ENCODE measurements around the gene ARL14EP.

ARL14EP gene

DNA sequence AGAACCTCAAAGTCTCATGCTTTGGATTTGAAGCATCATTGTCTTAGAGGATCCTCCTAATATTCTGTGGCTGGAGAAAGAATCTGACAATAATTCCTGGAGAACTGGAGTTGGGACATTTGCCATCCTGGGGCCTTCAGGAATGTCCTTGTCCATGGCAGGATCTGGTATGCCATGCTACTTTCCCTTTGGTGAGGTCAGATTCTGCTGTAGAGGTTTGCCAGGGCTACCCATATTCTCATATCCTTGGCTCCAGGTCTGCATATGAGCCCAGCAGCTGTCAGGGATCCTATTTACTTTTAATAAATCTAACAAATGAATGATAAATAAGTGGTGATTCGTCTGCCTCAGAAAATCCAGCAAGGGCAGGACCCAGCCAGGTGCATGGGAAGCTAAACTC is 35.0 kb downstream of the ARL14EP start:
- no peak overlapping the region for H3K4me3 ChIP-seq (ENCODE audit: low read depth, low read length)
- TF ChIP-seq, protein P1, sequence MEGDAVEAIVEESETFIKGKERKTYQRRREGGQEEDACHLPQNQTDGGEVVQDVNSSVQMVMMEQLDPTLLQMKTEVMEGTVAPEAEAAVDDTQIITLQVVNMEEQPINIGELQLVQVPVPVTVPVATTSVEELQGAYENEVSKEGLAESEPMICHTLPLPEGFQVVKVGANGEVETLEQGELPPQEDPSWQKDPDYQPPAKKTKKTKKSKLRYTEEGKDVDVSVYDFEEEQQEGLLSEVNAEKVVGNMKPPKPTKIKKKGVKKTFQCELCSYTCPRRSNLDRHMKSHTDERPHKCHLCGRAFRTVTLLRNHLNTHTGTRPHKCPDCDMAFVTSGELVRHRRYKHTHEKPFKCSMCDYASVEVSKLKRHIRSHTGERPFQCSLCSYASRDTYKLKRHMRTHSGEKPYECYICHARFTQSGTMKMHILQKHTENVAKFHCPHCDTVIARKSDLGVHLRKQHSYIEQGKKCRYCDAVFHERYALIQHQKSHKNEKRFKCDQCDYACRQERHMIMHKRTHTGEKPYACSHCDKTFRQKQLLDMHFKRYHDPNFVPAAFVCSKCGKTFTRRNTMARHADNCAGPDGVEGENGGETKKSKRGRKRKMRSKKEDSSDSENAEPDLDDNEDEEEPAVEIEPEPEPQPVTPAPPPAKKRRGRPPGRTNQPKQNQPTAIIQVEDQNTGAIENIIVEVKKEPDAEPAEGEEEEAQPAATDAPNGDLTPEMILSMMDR (IDR thresholded peaks at IDR 0.05; ENCODE audit: borderline replicate concordance, insufficient read depth, low read depth, low read length): no peak

DNA sequence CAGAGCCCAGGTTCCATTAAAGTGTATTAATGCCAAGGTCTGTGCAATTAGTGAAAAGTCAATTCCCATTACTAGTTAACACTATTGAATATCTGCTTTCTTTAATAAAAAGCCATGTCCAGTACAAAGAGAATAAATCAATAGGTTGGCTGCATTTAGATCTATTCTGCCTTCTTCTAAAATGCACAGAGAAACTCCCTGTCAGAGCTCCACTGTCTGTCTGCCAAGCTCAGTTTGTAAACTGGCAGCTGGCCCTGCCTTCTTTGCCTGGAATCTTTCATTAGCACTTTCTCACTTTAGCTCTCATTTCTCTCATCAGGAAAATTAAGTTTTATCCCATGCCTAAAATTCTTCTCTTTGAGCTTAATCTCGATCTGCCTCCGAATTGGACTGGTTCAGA is 35.6 kb downstream of the ARL14EP start:
- H3K4me3 ChIP-seq (ENCODE audit: low read depth, low read length): no peak overlapping the region
- TF ChIP-seq, protein P1 (IDR thresholded peaks at IDR 0.05; ENCODE audit: borderline replicate concordance, insufficient read depth, low read depth, low read length): no peak

- no peak overlapping the region for H3K4me3 ChIP-seq (ENCODE audit: low read depth, low read length)
- TF ChIP-seq, protein P1 (IDR thresholded peaks at IDR 0.05; ENCODE audit: borderline replicate concordance, insufficient read depth, low read depth, low read length): no peak
These were observed 37.8 kb downstream of the ARL14EP start for GRCh38 chr11:30360741-30361140.

- H3K4me3 ChIP-seq (ENCODE audit: low read depth, low read length): no peak overlapping the region
- TF ChIP-seq, protein P1 (IDR thresholded peaks at IDR 0.05; ENCODE audit: borderline replicate concordance, insufficient read depth, low read depth, low read length): no peak
These were observed 41.4 kb downstream of the ARL14EP start for GRCh38 chr11:30364139-30364836.

GRCh38 chr11:30364837-30365482 is 42.1 kb downstream of the ARL14EP start:
- no peak overlapping the region for H3K4me3 ChIP-seq (ENCODE audit: low read depth, low read length)
- TF ChIP-seq, protein P1 (IDR thresholded peaks at IDR 0.05; ENCODE audit: borderline replicate concordance, insufficient read depth, low read depth, low read length): no peak

DNA sequence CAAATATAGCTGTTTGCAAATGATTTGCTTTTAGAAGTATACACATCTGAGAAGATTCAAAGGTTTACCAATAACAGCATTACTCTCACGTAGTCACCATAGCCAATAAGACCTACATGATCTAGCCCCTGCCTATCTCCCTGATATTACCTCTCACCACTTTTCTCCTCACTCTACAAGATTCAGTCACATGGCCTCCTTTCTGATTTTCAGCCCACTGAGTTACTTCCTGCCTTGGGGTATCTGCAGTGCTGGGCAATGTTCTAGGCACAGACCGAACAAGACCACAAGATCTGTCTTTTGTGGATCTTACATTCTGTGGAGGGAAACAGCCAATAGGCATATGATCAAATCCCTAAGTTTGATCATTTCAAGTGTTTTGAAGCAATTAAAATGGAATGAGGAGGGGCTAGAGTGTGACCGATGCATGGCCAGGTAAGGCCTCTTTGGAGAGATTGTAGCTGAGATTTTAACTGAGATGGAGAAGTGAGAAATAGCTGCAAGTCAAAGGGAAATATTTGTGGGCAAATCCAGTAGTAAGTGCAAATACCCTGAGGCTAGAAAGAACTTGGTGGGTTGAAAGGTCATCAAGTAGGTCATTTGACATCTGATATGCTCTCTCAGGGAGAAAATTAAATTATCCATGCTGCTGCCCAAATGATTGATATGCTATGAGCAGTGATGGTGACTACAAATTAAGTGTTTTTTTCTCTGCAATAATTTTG is 43.1 kb downstream of the ARL14EP start:
- TF ChIP-seq, protein P1 (IDR thresholded peaks at IDR 0.05; ENCODE audit: borderline replicate concordance, insufficient read depth, low read depth, low read length): no peak
- H3K4me3 ChIP-seq (ENCODE audit: low read depth, low read length): no peak overlapping the region
